ENCODE measurements around the gene HERC4.
"Not testable (repeated sequence)": the region's sequence is repeated elsewhere in the genome, so short reads cannot be mapped to it uniquely, and the experiment has no call there.

HERC4 gene

GRCh38 chr10:68088740-68089139 is 13.7 kb upstream of the HERC4 start:
- DNase-seq (ENCODE audit: low read depth in 2 of 2) = no peak

GRCh38 chr10:68087685-68088401 is 12.8 kb upstream of the HERC4 start:
- no peak for DNase-seq (ENCODE audit: low read depth in 2 of 2)

GRCh38 chr10:68086910-68087684 is 12.0 kb upstream of the HERC4 start:
- no peak for DNase-seq (ENCODE audit: low read depth in 2 of 2)

DNA sequence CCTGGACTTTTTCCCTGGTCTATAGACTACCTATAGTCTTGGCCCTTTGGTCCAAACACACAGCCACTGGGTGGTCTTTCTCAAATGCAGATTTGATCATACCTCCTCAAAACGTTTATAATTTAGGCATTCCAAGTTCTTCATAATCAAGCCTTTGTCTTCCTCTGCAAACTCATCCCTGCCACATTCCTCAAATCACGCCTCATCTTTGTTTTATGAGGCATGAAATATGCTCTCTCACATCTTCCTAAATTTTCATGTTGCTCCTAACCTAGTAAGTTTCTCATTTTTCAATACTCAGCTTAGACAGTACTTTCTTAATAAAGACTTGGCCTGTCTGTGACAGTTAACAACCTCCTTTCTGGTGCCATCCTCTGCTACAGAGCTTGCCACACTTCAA is 10.9 kb upstream of the HERC4 start:
- DNase-seq (ENCODE audit: low read depth in 2 of 2) = no peak

DNA sequence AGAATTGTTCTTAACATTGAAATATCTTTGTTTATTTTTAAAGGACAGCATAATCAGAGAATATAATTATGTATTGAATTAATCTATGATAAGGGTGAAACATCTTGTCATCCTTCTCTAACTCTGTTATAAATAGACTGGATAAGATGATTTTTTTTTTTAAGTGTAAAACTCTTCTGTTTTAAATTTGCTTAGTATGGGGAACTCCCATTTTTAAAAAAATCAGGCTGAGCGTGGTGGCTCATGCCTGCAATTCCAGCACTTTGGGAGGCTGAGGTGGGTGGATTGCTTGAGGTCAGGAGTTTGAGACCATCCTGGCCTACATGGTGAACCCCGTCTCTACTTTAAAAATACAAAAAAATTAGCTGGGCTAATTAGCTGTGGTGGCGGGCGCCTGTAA is 9.4 kb upstream of the HERC4 start:
- DNase-seq (ENCODE audit: low read depth in 2 of 2) = no peak

GRCh38 chr10:68083953-68084352 is 8.9 kb upstream of the HERC4 start:
- no peak for DNase-seq (ENCODE audit: low read depth in 2 of 2)

GRCh38 chr10:68082872-68083271 is 7.8 kb upstream of the HERC4 start:
- no peak for DNase-seq (ENCODE audit: low read depth in 2 of 2)

DNA sequence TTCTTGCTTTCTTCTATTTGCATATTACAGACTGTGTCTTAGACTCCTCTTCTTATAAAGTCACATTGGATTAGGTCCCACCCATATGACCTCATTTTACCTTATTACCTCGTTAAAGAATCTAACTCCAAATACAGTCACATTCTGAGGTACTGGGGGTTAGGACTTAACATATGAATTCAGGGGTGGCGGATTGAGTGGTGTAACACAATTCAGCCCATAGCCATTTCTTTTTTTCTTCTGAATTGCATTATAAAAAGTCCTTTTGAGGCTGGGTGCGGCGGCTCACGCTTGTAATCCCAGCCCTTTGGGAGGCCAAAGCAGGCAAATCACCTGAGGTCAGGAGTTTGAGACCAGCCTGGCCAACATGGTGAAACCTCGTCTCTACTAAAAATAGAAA is 6.8 kb upstream of the HERC4 start:
- DNase-seq (ENCODE audit: low read depth in 2 of 2) = no peak

DNA sequence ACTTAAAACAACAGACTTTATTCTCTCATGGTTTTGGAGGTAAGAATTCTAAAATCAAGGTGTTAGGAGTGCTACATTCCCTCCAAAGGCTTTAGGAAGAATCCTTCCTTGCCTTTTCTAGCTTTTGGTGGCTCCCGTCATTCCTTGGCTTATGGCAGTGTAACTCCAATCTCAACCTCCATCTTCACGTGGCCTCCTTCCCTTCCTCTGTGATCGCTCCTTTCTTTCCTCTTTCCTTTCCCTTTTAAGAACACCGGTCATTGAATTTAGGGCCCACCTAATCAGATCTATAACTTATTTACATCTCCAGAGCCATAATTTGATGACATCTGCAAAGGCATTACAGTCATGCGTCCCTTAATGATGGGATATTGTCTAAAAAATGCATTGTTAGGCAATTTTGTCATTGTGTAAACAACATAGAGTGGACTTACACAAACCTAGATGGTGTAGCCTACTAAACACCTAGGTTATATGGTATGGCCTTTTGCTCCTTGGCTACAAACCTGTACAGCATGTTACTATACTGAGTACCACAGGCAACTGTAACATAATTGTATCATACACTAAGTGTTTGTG is 5.9 kb upstream of the HERC4 start:
- no peak for DNase-seq (ENCODE audit: low read depth in 2 of 2)

DNA sequence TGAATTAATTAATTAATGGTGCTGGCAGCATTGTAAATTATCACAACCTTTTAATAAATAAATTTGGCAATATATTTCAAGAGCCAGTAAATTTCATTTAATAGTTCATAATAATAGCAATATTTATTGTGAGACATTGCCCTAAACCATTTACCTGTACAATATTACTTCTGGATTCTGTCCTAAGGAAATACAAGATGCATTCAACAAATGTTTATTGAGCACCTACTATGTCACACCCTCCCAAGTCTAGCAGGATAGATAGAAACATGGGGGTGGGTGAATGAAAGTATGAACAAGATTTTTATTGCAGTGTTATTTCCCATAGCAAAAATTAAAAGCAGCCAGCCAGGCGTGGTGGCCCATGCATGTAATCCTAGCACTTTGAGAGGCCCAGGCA is 4.4 kb upstream of the HERC4 start:
- no peak for DNase-seq (ENCODE audit: low read depth in 2 of 2)

DNA sequence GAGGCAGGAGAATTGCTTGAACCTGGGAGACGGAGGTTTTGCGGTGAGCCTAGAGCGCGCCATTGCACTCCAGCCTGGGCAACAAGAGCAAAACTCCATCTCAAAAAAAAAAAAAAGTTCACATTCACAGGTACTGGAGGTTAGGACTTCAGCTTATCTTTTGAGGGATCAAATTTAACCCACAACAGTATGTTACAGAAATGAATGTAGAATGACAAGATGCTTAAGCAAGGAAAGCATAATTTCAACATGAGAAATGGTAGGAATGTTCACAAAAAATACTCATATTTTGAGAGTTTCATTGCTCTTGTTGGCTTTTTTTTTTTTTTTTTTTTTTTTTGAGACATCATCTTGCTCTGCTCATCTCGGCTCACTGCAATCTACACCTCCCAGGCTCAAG is 1.9 kb upstream of the HERC4 start:
- no peak for DNase-seq (ENCODE audit: low read depth in 2 of 2)

- not testable (repeated sequence) for DNase-seq (ENCODE audit: low read depth in 2 of 2)
Measured at GRCh38 chr10:68076081-68076480, 998 bp upstream of the HERC4 start.

- no peak for DNase-seq (ENCODE audit: low read depth in 2 of 2)
Measured at GRCh38 chr10:68075550-68076004, 494 bp upstream of the HERC4 start.

GRCh38 chr10:68074031-68074774 is 880 bp downstream of the HERC4 start:
- DNase-seq (ENCODE audit: low read depth in 2 of 2) = no peak

- DNase-seq (ENCODE audit: low read depth in 2 of 2) = no peak
Measured at GRCh38 chr10:68073631-68074030, 1.5 kb downstream of the HERC4 start.

DNA sequence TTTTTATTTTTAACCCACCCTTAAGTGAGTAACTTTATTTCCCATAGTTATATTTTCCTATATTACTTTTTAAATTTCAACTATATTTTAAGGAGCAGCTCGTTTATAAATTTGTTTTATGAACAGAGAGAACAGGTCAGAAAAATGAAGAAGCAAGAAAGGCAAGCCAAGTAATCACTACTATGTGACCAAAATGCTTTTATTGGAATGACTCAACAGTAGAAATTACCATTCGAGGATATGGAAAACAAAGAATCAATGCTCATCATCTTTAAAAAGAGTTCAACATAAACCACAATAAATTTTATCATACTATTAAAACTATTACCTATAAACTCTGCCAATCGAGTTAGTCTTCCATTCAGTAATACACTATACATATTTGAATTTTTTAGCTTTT is 7.6 kb downstream of the HERC4 start:
- no peak for DNase-seq (ENCODE audit: low read depth in 2 of 2)

- DNase-seq (ENCODE audit: low read depth in 2 of 2) = no peak
Measured at GRCh38 chr10:68067029-68067428, 8.1 kb downstream of the HERC4 start.

DNA sequence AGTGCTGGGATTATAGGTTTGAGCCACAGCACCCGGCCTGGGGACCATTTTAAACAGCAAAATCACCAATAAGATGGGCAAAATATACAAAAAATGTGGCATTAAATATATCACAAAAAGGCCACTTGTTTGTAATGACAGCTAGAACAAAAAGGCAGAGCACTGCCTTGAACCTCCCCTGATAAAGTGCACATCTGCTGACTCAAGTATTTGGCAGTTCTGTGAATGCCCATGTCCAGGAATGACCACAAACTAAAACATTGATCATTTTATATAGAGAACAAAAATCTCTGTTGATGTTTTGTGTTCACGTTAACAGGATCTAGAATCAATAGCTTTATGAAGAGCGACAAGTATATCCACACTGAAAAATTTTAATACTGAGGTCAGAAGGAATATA is 21.5 kb downstream of the HERC4 start:
- DNase-seq (ENCODE audit: low read depth in 2 of 2) = no peak

DNA sequence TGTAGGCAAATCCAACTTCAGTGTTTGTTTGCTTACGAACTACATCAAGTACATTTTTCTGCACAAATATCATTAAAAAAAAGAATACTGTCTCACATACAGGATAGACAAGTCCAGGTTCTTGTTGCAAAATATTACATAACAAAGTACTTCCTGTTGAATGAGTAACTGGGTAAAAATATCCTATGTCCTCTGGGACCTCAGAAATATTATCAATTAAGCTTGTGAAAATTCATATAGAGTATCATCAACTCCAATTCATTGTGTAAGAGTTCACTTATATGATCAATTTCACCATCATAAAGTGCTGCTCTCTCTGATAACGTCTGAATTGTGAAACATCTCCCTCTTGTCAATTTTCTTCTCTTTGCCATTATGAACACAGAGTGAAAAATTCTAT is 22.6 kb downstream of the HERC4 start:
- DNase-seq (ENCODE audit: low read depth in 2 of 2) = no peak

GRCh38 chr10:68049289-68050078 is 25.6 kb downstream of the HERC4 start:
- DNase-seq (ENCODE audit: low read depth in 2 of 2) = no peak

DNA sequence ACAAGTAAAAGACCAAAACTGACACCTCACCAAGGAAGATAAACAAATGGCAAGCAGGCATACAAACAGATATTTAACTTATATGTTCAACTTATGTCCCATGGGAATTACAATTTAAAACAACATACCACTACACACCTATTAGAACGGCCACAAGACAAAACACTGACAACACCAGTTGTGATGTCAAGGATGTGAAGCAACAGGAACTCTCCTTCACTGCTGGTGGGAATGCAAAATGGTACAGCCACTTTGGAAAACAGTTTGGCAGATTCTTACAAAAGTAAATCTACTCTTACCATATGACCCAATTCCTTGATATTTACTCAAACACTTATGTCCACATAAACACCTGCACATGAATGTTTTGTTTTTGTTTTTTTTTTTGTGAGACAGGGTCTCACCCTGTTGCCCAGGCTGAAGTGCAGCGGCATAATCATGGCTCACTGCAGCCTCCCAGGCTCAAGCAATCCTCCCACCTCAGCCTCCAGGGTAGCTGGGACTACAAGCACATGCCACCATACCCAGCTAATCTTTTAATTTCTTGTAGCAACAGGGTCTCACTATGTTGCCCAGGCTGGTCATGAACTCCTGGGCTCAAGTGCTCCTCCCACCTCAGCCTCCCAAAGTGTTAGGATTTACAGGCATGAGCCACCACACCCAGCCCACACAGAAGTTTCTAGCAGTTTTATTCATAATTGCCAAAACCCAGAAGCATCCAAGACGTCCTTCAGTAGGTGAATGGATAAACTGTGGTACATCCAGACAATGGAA is 27.3 kb downstream of the HERC4 start:
- DNase-seq (ENCODE audit: low read depth in 2 of 2) = no peak

All from stimulated activated CD8-positive, alpha-beta memory T cell treated with anti-CD3 and anti-CD28 coated beads, Interleukin-7, amount 100 ng/mL, for 4 hours (primary cell).